Endothelial cell of umbilical vein (primary cell): ENCODE measurements around the gene PCSK6.

Experiments used
- POLR2A ChIP-seq: IDR thresholded peaks from 2 replicates; pipeline ENCODE4 v1.6.1; 2012; ENCODE audit warnings: low read depth, mild to moderate bottlenecking, control low read depth, low read length
- TF ChIP-seq, protein P1 (sequence below), 2 donors: IDR thresholded peaks; 1 replicate in 1 of 2; 2 replicates in 1 of 2; pipeline ENCODE4 v1.5.1; 2011; ENCODE audit warnings: low read length in 2 of 2, mild to moderate bottlenecking in 2 of 2, moderate library complexity in 2 of 2, control low read depth in 1 of 2, inconsistent platforms in 1 of 2, low read depth in 1 of 2; ENCODE audit not compliant: insufficient read depth in 1 of 2; ENCODE audit errors: extremely low read depth in 1 of 2

DNA sequence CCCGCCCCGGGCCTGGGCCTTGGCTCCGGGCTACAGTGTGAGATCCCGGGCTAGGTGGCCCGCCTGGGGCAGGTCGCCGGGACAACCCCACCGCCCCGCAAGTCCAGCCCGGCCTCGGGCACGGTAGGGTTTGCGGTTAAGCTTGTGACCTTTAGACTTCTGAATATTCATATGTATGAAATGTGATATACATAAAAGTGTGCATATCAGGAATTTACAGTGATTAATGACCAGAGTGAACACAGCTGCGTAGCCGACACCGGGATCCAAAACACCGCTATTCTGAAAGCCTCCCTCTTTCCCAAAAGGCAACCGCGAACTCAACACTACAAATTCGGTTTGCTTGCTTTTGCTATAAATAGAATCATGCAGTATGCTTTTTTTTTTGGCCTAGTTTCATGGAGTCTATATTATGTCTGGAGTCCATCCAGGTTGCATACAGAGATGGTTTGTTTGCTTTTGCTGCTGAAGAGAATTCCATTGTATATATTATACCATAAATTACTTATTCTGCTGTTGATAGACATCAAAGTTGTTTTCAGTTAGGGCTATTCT lies 193.8 kb downstream of the PCSK6 start:
- TF ChIP-seq POLR2A, result no peak
- TF ChIP-seq, protein P1, sequence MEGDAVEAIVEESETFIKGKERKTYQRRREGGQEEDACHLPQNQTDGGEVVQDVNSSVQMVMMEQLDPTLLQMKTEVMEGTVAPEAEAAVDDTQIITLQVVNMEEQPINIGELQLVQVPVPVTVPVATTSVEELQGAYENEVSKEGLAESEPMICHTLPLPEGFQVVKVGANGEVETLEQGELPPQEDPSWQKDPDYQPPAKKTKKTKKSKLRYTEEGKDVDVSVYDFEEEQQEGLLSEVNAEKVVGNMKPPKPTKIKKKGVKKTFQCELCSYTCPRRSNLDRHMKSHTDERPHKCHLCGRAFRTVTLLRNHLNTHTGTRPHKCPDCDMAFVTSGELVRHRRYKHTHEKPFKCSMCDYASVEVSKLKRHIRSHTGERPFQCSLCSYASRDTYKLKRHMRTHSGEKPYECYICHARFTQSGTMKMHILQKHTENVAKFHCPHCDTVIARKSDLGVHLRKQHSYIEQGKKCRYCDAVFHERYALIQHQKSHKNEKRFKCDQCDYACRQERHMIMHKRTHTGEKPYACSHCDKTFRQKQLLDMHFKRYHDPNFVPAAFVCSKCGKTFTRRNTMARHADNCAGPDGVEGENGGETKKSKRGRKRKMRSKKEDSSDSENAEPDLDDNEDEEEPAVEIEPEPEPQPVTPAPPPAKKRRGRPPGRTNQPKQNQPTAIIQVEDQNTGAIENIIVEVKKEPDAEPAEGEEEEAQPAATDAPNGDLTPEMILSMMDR (IDR thresholded peaks at IDR 0.05; ENCODE audit: extremely low read depth in 1 of 2, insufficient read depth in 1 of 2, low read depth in 1 of 2, low read length in 2 of 2), result no peak
